ENCODE results near the gene PHYHD1.

The PHYHD1 gene

GRCh38 chr9:128894764-128895163 is 26.0 kb upstream of the PHYHD1 start:
- H3K27ac ChIP-seq, result peak overlapping the region; percentile 93
- no peak for TF ChIP-seq ZFX (IDR thresholded peaks at IDR 0.05; ENCODE audit: borderline replicate concordance)
- no peak for TF ChIP-seq CTCF (IDR thresholded peaks at IDR 0.05)

- peak overlapping the region; percentile 93 for H3K27ac ChIP-seq
- TF ChIP-seq CTCF (IDR thresholded peaks at IDR 0.05), result no peak
- no peak for TF ChIP-seq ZFX (IDR thresholded peaks at IDR 0.05; ENCODE audit: borderline replicate concordance)
Measured at GRCh38 chr9:128895556-128895955, 25.2 kb upstream of the PHYHD1 start.

- H3K27ac ChIP-seq, result peak overlapping the region; percentile 93
- TF ChIP-seq CTCF (IDR thresholded peaks at IDR 0.05) (no peak), ZFX (IDR thresholded peaks at IDR 0.05; ENCODE audit: borderline replicate concordance) (no peak)
Measured at GRCh38 chr9:128898382-128898781, 22.4 kb upstream of the PHYHD1 start.

DNA sequence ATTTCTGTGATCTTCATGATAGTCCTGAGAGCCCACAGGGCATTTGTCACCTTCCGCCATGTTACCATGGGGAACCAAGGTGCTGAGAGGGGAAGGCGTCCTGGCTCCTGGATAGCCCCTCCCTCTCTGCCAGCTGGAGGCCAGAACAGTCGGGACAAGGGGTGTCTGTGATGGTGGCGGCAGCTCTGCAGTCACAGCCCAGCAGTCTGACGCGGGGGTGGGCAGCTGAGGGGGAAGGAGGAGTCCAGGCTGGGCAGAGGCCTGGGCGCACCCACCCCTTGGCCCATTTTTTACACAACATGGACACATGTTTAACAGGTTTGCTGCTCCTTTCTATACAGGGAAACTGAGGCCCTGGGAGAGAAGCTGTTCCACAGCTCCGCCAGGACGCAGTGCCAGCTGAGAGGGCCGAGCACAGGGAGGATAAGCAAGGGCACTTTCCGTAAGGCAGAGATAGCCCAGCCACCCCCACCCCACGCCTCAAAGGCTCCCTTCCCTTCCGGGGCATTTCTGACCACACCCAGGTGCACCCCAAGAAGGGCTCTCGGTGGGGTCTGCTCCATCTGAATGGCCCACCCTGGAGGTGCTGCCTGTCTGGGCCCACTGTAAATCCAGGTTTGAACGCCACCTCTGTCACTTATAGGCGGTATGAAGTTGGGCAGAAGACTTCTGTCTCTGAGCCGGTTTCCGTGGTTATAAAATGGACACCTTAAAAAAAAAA is 21.8 kb upstream of the PHYHD1 start:
- TF ChIP-seq CTCF (IDR thresholded peaks at IDR 0.05) (no peak), ZFX (IDR thresholded peaks at IDR 0.05; ENCODE audit: borderline replicate concordance) (no peak)
- H3K27ac ChIP-seq, result peak overlapping the region; percentile 93

GRCh38 chr9:128899566-128900322 is 21.0 kb upstream of the PHYHD1 start:
- no peak for TF ChIP-seq ZFX (IDR thresholded peaks at IDR 0.05; ENCODE audit: borderline replicate concordance)
- no peak for TF ChIP-seq CTCF (IDR thresholded peaks at IDR 0.05)
- H3K27ac ChIP-seq, result peak overlapping the region; percentile 93

DNA sequence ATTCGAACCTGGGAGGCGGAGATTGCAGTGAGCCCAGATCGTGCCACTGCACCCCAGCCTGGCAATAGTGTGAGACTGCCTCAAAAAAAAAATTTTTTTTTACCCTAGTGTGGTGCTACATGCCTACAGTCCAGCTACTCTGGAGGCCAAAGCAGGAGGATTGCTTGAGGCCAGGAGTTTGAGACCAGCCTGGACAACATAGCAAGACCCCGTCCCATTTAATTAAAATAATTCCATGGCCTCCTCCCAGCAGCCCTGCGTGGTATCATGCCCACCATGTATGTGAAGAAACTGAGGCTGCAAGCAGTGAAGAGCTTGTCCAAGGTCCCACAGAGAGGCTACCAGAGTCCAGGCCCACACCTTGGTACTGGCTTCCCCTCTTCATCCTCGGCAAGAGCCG is 19.4 kb upstream of the PHYHD1 start:
- TF ChIP-seq ZFX (IDR thresholded peaks at IDR 0.05; ENCODE audit: borderline replicate concordance) (no peak), CTCF (IDR thresholded peaks at IDR 0.05) (no peak)
- H3K27ac ChIP-seq, result peak overlapping the region; percentile 93

- peak overlapping the region; percentile 93 for H3K27ac ChIP-seq
- TF ChIP-seq CTCF (IDR thresholded peaks at IDR 0.05) (no peak), ZFX (IDR thresholded peaks at IDR 0.05; ENCODE audit: borderline replicate concordance) (no peak)
Measured at GRCh38 chr9:128901822-128902221, 19.0 kb upstream of the PHYHD1 start.

Measured in 22Rv1 (cell line).